Mucosa of rectum (tissue), 2 donors: Measurements from ENCODE around the gene LCP1.

Experiments
- H3K27ac ChIP-seq, 2 donors: one replicate each; pipeline ENCODE4 v1.7.0; 2013; ENCODE audit warnings: inconsistent platforms in 2 of 2, low read depth in 2 of 2, low read length in 2 of 2
- H3K27me3 ChIP-seq, 2 donors: one replicate each; pipeline ENCODE4 v1.7.0; 2013; ENCODE audit warnings: low read length in 2 of 2; ENCODE audit not compliant: control insufficient read depth in 2 of 2, insufficient read depth in 2 of 2
- H3K36me3 ChIP-seq, 2 donors: one replicate each; pipeline ENCODE4 v1.7.0; 2013; ENCODE audit warnings: low read length in 2 of 2; ENCODE audit not compliant: control insufficient read depth in 2 of 2, insufficient read depth in 2 of 2
- H3K4me1 ChIP-seq, 2 donors: one replicate each; pipeline ENCODE4 v1.7.0; 2013; ENCODE audit warnings: low read length in 2 of 2, mild to moderate bottlenecking in 1 of 2; ENCODE audit not compliant: control insufficient read depth in 2 of 2, insufficient read depth in 2 of 2
- H3K4me3 ChIP-seq, 2 donors: one replicate each; pipeline ENCODE4 v1.7.0; 2013; ENCODE audit warnings: low read length in 2 of 2
- H3K9ac ChIP-seq, 2 donors: one replicate each; pipeline ENCODE4 v1.7.0; 2013; ENCODE audit warnings: low read length in 2 of 2, low read depth in 1 of 2, mild to moderate bottlenecking in 1 of 2
- H3K9me3 ChIP-seq, 2 donors: one replicate each; pipeline ENCODE4 v1.7.0; 2013; ENCODE audit warnings: low read length in 2 of 2; ENCODE audit not compliant: control insufficient read depth in 2 of 2
- donor health status: healthy.
- donor health status: Normal muscosa, but diverticular disease.

LCP1 gene

GRCh38 chr13:46183018-46183946, 1.3 kb upstream of the LCP1 start:
- no peak overlapping the region for H3K4me3 ChIP-seq
- H3K4me1 ChIP-seq = no peaks in the 10 kb centered on the region
- H3K27me3 ChIP-seq = no peaks in the 10 kb centered on the region
- H3K27ac ChIP-seq = peak overlapping the region in 1 of 2 donors; percentile 34
- no peak overlapping the region for H3K9ac ChIP-seq
- H3K36me3 ChIP-seq = no peaks in the 10 kb centered on the region
- no peaks in the 10 kb centered on the region for H3K9me3 ChIP-seq

DNA sequence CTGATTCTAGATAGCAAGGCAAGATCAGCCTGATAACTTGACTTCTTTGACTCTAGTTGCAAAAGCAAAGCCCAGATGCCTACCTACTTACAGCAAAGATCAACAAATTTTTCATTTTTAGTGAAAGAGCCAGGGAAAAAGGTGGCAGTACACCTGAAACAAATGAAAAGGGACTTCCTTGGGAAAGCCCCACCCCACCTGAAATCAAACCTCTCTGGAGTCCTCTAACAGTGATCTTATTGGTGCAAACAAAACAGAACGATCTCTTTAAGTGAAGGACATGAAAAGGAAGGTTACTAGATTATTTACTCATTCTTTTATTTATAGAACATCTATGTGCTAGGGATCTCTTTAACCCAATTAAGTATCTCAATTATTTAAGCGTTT, 507 bp upstream of the LCP1 start:
- H3K4me3 ChIP-seq = peak overlapping the region in 1 of 2 donors; percentile 78
- H3K36me3 ChIP-seq = no peaks in the 10 kb centered on the region
- H3K9me3 ChIP-seq = no peaks in the 10 kb centered on the region
- no peaks in the 10 kb centered on the region for H3K4me1 ChIP-seq
- H3K27ac ChIP-seq = peak overlapping the region in 1 of 2 donors; percentile 64
- H3K9ac ChIP-seq = no peak overlapping the region
- no peaks in the 10 kb centered on the region for H3K27me3 ChIP-seq

- Histone ChIP-seq H3K9ac (peak overlapping the region in 1 of 2 donors; percentile 70), H3K4me1 (no peaks in the 10 kb centered on the region), H3K36me3 (no peaks in the 10 kb centered on the region), H3K9me3 (no peaks in the 10 kb centered on the region), H3K27ac (peak overlapping the region; percentile 64 to 75), H3K27me3 (no peaks in the 10 kb centered on the region), H3K4me3 (peak overlapping the region; percentile 51 to 78)
These were observed 569 bp downstream of the LCP1 start for GRCh38 chr13:46181377-46181839.

DNA sequence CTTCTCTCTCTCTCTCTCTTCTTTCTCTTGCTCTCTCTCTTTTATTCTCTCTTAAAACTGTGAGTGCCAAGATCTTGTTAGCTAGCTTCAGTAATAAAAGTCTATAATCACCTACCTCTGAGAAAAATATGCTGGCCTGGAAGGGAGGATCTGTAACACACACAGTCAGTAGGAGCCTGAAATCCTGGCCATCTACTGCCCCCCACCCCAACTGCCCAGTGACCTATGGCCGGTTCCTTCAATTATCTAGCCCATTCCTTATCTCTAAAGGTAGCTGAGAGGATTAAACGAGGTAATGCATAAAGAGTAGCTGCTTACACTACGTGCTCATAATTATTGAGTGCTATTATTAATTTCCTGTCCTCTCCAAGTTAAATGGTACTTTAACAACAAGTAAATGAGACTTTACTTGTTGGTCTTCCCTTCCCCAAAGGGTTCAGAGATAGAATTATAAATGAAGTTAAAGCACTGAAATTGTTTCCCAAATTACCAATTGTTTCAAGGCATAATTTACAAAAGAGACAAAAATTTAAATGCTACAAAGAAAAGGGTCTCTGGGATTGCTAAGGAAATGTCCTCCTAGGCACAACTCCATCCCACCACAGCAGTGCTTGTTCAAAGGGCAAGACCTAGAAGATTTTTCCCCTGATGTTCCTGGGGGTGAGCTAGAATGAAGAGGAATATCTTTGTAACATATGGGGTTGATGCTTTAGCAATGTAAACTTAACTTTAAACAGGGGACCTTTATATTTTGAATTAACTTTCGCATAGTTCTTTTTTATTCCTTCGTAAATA, 1.8 kb downstream of the LCP1 start:
- H3K4me1 ChIP-seq = peaks cover 0 to 3% of the 10 kb centered on the region in 2 donors
- H3K36me3 ChIP-seq = no peaks in the 10 kb centered on the region
- peak overlapping the region; percentile 8 to 48 for H3K9ac ChIP-seq
- H3K27me3 ChIP-seq = no peaks in the 10 kb centered on the region
- peak overlapping the region; percentile 44 to 62 for H3K27ac ChIP-seq
- peak overlapping the region; percentile 34 to 78 for H3K4me3 ChIP-seq
- H3K9me3 ChIP-seq = no peaks in the 10 kb centered on the region

- H3K27ac ChIP-seq = peak overlapping the region in 1 of 2 donors; percentile 46
- no peaks in the 10 kb centered on the region for H3K27me3 ChIP-seq
- H3K9me3 ChIP-seq = no peaks in the 10 kb centered on the region
- peak overlapping the region; percentile 34 to 78 for H3K4me3 ChIP-seq
- H3K36me3 ChIP-seq = no peaks in the 10 kb centered on the region
- peak overlapping the region in 1 of 2 donors; percentile 26 for H3K9ac ChIP-seq
- peaks cover 0 to 5% of the 10 kb centered on the region in 2 donors for H3K4me1 ChIP-seq
These were observed 2.5 kb downstream of the LCP1 start for GRCh38 chr13:46179491-46179908.

- H3K36me3 ChIP-seq = no peaks in the 10 kb centered on the region
- peak overlapping the region in 1 of 2 donors; percentile 61 for H3K4me3 ChIP-seq
- peaks cover under 1 to 5% of the 10 kb centered on the region in 2 donors for H3K4me1 ChIP-seq
These were observed 3.2 kb downstream of the LCP1 start for GRCh38 chr13:46178821-46179220.

DNA sequence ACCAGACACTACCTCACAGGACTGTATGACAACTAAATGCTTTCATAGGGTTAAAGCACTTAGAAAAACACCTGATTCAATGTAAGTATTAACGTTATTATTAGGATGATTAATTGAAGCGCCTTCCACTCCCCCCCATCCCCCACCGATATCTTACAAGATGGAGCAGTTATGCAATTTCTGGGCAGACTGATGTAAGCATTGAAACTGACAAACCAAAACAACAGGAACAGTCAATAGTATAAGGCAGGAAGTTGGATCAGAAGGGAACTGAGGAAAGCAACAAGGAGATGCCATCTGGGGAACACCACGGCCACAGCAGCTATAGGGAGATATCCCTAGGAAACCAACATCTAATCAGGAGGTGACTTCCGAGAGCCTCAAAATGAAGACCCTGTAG, 3.8 kb downstream of the LCP1 start:
- H3K4me3 ChIP-seq = peak overlapping the region in 1 of 2 donors; percentile 42
- no peaks in the 10 kb centered on the region for H3K9me3 ChIP-seq
- H3K4me1 ChIP-seq = peaks cover 4 to 5% of the 10 kb centered on the region in 2 donors
- H3K9ac ChIP-seq = no peak overlapping the region
- H3K27me3 ChIP-seq = peaks cover 0 to 3% of the 10 kb centered on the region in 2 donors
- H3K27ac ChIP-seq = peak overlapping the region in 1 of 2 donors; percentile 53
- H3K36me3 ChIP-seq = no peaks in the 10 kb centered on the region

More at GRCh38 chr13:46178821-46179220, 3.2 kb downstream of the LCP1 start:
- Histone ChIP-seq H3K27ac (no peak overlapping the region), H3K9me3 (no peaks in the 10 kb centered on the region), H3K27me3 (no peaks in the 10 kb centered on the region), H3K9ac (no peak overlapping the region)

DNA sequence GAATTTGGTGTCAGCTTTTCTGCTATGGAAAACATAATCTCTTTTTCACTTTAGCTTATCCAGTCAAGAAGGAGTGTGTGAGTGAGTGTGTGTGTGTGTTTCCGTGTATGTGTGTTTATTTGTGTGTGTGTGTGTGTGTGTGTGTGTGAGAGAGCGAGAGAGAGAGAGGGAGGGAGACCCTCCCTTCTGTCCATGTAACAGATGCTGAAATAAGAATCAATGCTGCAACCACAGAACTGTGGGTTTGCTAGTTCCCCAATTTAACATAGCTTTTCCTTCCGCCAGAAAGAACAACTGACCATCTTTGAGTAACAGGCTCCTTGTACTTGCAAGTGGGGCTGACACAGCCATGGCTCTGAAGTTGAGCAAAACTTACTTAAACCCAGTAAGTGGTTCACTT, 5.2 kb downstream of the LCP1 start:
- H3K4me1 ChIP-seq = peaks cover 4 to 5% of the 10 kb centered on the region in 2 donors
- H3K36me3 ChIP-seq = no peaks in the 10 kb centered on the region
- H3K27ac ChIP-seq = peak overlapping the region in 1 of 2 donors; percentile 25
- H3K9me3 ChIP-seq = no peaks in the 10 kb centered on the region
- H3K4me3 ChIP-seq = peak overlapping the region in 1 of 2 donors; percentile 40
- H3K9ac ChIP-seq = no peak overlapping the region
- peaks cover 0 to 3% of the 10 kb centered on the region in 2 donors for H3K27me3 ChIP-seq

GRCh38 chr13:46173656-46174055, 8.3 kb downstream of the LCP1 start:
- Histone ChIP-seq H3K27ac (peak overlapping the region in 1 of 2 donors; percentile 38), H3K9me3 (no peaks in the 10 kb centered on the region), H3K36me3 (no peaks in the 10 kb centered on the region), H3K4me3 (peak overlapping the region in 1 of 2 donors; percentile 9), H3K4me1 (peaks cover 8 to 9% of the 10 kb centered on the region in 2 donors), H3K27me3 (peaks cover 0 to 3% of the 10 kb centered on the region in 2 donors), H3K9ac (peak overlapping the region in 1 of 2 donors; percentile 18)
